ENCODE data around the gene KCNK1.

Gene KCNK1

GRCh38 chr1:233640179-233640578 is 26.3 kb downstream of the KCNK1 start:
- no peak for TF ChIP-seq CTCF (IDR thresholded peaks at IDR 0.05; ENCODE audit: low read depth, low read length)
- H3K4me3 ChIP-seq (ENCODE audit: low read depth, low read length): no peak overlapping the region
- in situ Hi-C loops (cut with HindIII; ENCODE audit: low sequenced_read_pairs): no loop called here
- DNase-seq (ENCODE audit: low read depth, low spot score): no peak

GRCh38 chr1:233641029-233641428 is 27.1 kb downstream of the KCNK1 start:
- in situ Hi-C loops (cut with HindIII; ENCODE audit: low sequenced_read_pairs): no loop called here
- no peak for DNase-seq (ENCODE audit: low read depth, low spot score)
- TF ChIP-seq CTCF (IDR thresholded peaks at IDR 0.05; ENCODE audit: low read depth, low read length): no peak
- H3K4me3 ChIP-seq (ENCODE audit: low read depth, low read length): no peak overlapping the region

- DNase-seq (ENCODE audit: low read depth, low spot score): no peak
Measured at GRCh38 chr1:233647073-233647472, 33.2 kb downstream of the KCNK1 start.

GRCh38 chr1:233647636-233648035 is 33.7 kb downstream of the KCNK1 start:
- in situ Hi-C loops (cut with HindIII; ENCODE audit: low sequenced_read_pairs): no loop called here
- no peak overlapping the region for H3K4me3 ChIP-seq (ENCODE audit: low read depth, low read length)
- DNase-seq (ENCODE audit: low read depth, low spot score): no peak
- TF ChIP-seq CTCF (IDR thresholded peaks at IDR 0.05; ENCODE audit: low read depth, low read length): no peak

More at GRCh38 chr1:233647073-233647472, 33.2 kb downstream of the KCNK1 start:
- no peak overlapping the region for H3K4me3 ChIP-seq (ENCODE audit: low read depth, low read length)
- in situ Hi-C loops (cut with HindIII; ENCODE audit: low sequenced_read_pairs): no loop called here
- TF ChIP-seq CTCF (IDR thresholded peaks at IDR 0.05; ENCODE audit: low read depth, low read length): no peak

- H3K4me3 ChIP-seq (ENCODE audit: low read depth, low read length): no peak overlapping the region
- TF ChIP-seq CTCF (IDR thresholded peaks at IDR 0.05; ENCODE audit: low read depth, low read length): no peak
- in situ Hi-C loops (cut with HindIII; ENCODE audit: low sequenced_read_pairs): no loop called here
- DNase-seq (ENCODE audit: low read depth, low spot score): no peak
Measured at GRCh38 chr1:233651061-233651460, 37.2 kb downstream of the KCNK1 start.

- TF ChIP-seq CTCF (IDR thresholded peaks at IDR 0.05; ENCODE audit: low read depth, low read length): no peak
- no peak overlapping the region for H3K4me3 ChIP-seq (ENCODE audit: low read depth, low read length)
- no peak for DNase-seq (ENCODE audit: low read depth, low spot score)
- in situ Hi-C loops (cut with HindIII; ENCODE audit: low sequenced_read_pairs): no loop called here
Measured at GRCh38 chr1:233651563-233652233, 37.8 kb downstream of the KCNK1 start.
